Stimulated activated CD4-positive, alpha-beta T cell treated with anti-CD3 and anti-CD28 coated beads, Interleukin-4, amount 100 ng/mL, for 48 hours (primary cell): ENCODE measurements around the gene DACT2.

Experiments used
- DNase-seq, 2 donors: peaks; one replicate each; pipeline ENCODE4 v3.0.0-alpha.2; 2020; ENCODE audit warnings: low read depth in 2 of 2

Gene DACT2

GRCh38 chr6:168352096-168352495 lies 32.5 kb upstream of the DACT2 start:
- DNase-seq, result no peak

DNA sequence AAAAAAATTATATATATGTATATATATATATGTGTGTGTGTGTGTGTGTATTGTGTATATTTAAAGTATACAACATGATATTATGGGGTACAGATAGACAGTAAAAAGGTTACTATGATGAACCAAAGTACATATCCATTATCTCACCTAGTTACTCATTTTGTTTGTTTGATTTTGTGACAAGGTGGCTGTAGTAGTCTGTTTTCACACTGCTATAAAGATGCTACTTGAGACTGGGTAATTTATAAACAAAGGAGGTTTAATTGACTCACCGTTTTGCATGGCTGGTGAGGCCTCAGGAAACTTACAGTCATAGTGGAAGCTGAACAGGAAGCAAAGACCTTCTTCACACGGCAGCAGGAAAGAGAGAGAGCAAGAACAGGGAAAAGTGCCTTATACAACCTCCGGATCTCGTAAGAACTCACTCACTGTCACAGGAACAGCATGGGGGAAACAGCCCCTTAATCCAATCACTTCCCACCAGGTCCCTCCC lies 30.2 kb upstream of the DACT2 start:
- no peak for DNase-seq

DNA sequence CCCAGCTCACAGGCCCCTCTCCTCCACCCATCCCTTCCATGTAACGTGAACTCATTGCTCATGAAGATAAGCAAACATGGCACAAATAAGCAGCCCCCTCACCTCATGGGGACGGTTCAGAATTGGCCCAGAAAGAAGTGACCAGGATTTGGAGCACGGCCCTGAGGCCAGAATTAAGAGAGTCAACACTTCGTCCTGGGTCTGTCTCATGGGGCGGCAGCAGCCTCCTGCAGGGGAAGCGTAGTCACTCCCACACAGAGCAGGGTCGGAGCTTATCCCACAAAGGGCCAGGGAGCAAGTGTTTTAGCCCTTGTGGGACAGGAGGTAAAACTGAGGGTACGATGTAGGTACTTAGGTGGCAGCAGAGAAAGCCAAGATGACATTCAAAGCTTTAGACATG lies 28.6 kb upstream of the DACT2 start:
- DNase-seq, result no peak

DNA sequence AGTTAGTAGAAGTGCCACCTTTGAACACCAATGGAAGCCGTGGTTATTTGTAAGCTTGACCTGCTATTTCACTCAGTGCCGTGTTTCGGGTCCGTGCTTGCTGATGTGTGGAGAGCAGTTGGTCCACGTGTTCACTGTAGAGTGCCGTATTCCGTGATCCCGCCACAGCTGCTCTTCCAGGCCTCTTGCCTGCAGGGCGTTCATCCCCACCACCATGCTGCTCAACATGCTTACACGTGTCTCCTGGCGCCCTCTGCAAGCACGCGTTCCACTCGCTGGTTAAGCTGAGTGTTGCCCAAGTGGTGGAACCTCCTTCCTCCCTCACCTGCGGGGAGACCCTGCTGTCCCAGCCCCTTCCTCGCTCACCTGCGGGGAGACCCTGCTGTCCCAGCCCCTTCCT lies 28.0 kb upstream of the DACT2 start:
- DNase-seq, result no peak

- DNase-seq, result no peak
Observed at GRCh38 chr6:168347053-168347452, 27.5 kb upstream of the DACT2 start.

DNA sequence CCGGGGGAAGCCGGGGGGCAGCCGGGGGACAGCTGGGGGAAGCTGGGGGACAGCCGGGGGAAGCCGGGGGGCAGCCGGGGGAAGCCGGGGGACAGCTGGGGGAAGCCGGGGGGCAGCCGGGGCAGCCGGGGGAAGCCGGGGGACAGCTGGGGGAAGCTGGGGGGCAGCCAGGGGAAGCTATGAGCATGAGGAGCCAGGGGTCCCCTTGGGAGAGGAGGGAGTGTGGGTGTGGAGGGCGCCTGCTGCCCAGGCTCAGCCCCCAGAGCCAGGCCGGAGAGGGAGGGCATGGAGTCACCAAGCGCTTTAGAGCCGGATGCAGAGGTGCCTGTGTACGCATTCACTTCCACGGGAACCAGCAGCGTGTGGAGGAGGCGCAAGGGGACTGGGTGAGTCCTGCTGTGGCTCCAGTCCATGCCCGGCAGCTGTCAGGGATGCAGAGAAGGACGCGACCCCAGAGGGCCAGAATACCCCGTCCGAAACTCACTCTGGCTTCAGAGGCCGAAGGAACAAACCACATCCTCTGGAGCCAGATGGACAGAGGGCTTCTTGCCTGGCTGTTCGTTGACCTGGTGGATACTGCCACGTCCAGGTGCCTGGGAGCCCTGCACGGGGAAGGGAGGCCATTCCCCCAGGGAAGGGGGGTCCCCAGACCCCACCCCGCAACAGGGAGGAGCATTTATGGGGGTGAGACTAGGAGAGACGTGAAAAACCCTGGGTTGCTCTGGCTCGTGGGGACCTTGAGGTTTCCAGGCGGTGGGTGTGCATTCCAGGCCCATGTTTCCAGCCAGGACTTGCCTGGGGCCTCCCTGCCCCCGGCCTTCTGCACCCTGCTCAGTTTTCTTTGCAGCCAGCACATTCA lies 26.5 kb upstream of the DACT2 start:
- no peak for DNase-seq

- DNase-seq, result no peak
Observed at GRCh38 chr6:168345266-168345665, 25.7 kb upstream of the DACT2 start.

DNA sequence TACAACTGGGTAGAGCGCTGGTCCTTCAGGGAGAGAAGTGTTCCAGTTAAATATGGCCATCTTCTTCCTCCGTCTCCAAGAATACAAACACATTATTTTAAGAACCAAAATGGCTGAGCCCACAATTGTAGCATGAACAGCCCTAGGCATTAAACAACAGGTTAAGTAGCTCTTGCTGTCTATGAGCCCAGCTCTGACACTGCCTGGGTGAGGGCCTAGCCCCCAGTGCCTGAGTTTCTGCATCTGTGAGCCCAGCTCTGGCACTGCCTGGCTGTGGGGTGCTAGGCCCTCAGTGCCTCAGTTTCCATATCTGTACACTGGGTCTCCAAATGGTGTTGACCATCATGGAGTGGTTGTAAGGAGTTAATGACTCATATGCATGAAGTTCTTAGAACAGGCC lies 24.8 kb upstream of the DACT2 start:
- no peak for DNase-seq

GRCh38 chr6:168343239-168344150 lies 23.9 kb upstream of the DACT2 start:
- no peak for DNase-seq

DNA sequence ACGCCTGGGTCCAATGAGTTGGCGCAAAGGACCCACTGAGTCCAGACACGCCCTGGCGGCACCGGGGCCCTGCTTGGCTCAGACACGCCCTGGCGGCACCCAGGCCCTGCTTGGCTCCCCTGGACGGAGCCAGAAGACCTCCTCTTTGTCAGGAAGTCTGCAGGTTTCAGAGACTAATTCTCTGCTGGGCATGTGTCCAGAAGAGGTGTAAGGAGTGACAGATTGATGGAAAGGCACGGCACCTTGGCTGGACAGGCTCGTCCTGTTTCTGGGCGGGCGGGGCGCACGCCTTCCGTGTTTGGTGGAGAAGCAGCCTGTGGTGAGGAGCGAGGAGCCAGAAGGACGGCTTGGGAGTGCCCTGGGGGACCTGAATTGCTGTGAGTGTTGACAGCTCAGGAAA lies 23.1 kb upstream of the DACT2 start:
- no peak for DNase-seq

GRCh38 chr6:168341280-168341900 lies 21.8 kb upstream of the DACT2 start:
- no peak for DNase-seq

GRCh38 chr6:168340819-168341218 lies 21.2 kb upstream of the DACT2 start:
- DNase-seq, result no peak

- no peak for DNase-seq
Observed at GRCh38 chr6:168338777-168339176, 19.2 kb upstream of the DACT2 start.

DNA sequence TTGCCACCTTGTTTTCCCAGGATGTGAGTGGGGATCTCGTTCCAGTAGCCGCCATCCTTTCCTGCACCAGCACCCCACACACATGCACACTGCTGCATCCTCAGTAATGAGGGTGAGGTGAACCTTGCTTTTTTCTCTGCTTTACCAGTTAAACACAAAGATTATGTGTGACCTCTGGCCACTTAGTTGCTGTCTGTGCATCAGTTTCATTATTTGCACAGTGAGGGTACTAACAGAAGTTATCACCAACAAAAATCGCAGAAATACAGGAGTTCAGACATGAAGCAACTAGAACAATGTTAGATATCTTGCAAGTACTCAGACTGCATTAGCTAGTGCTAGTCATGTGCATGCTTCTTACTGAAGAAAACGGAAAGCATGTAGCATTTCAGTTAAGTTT lies 17.4 kb upstream of the DACT2 start:
- DNase-seq, result no peak

DNA sequence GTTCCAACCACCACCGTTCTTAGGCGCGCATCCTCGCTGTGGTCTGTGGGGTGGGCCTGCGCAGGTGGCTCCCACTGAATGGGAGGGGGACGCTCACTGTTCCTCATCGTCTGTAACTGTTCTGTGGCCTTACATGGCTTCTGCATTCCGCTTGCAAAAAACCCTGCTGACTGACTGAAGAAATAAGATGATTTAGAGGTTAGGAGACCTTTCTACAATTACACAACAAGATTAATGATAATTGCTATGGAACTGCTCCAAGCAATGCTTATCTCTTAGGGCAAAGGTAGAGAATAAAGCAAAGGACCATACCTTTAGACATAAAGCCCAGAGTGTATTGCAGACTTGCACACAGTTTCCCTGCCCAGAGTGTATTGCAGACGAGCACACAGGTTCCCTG lies 14.4 kb upstream of the DACT2 start:
- DNase-seq, result no peak

DNA sequence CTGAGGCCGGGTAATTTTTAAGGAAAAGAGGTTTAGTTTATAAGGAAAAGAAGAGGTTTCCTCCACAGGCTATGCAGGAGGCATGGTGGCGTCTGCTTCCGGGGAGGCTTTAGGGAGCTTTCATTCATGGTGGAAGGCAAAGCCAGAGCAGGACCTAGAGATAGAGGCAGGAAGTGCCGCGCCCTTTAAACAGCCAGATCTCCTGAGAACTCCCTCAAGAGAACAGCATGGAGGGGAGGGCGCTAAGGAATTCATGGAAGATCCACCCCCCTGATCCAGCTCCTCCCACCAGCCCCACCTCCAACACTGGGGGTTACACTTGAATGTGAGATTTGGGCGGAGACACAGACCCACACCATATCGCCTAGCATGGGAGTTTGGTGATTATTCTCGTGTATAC lies 13.9 kb upstream of the DACT2 start:
- DNase-seq, result no peak

- no peak for DNase-seq
Observed at GRCh38 chr6:168333039-168333438, 13.5 kb upstream of the DACT2 start.

GRCh38 chr6:168332020-168332419 lies 12.4 kb upstream of the DACT2 start:
- no peak for DNase-seq

- DNase-seq, result no peak
Observed at GRCh38 chr6:168331058-168331457, 11.5 kb upstream of the DACT2 start.

DNA sequence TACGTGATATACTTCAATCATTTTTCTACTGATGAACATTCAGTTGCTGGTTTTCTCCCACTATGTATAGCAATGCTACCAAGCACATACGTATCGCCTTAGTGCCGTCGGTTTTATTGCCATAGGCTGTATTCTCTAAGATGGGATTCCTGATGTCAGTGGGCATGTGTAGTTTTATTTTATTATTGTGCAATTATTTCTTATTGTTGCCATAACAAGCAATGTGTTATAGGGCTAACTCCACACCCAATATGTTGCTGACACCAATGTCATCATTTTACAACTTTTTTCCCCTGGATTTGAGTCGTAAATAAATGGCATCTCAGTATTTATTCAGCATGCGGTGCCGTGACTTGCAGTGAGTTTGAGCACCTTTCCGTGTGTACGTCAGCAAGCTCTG lies 10.8 kb upstream of the DACT2 start:
- no peak for DNase-seq

DNA sequence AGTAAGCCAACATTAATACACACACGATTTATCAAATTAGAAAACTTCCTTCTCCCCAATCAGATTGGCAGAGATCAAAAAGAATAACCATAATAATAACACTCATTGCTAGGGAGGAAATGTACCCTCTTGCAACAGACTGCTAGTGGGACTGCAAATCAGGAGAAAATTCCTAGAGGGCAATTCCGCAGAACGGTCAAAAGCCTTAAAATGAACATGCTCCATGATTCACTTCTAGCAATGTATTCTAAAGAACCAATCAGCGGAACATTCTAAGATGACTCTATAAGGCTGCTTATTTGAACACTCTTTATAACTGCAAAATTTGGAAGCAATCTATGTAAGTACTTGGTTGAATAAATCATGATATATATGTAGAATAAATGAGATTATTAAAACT lies 8.5 kb upstream of the DACT2 start:
- DNase-seq, result no peak
